ENCODE results near the gene SCTR. TPM values are rescaled to one million over a fixed set of nuclear protein-coding genes. Genes with fewer than 3 reads are reported as not detected.

The SCTR gene
- total RNA-seq, 1 donor from 2014 or later, result 0.82 TPM

DNA sequence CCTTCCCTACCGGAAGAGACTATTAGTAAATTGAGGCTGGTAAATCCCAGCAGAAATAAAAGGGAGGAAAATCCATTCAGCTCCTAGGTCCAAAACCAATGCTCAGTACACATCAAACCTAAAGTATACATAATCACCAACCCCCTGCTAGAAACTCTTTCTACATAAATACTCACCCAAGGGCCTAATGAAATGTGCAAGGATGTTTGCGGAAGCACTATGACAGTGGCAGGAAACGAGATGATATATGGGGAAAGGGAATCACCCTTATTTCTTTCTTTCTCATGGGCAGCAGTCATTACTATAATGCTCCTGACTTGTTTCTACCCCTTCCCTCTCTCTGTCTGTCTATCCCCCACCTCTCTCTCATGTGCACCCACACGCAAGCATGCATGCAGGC, 1.3 kb upstream of the SCTR start:
- no peak for FAIRE-seq

DNA sequence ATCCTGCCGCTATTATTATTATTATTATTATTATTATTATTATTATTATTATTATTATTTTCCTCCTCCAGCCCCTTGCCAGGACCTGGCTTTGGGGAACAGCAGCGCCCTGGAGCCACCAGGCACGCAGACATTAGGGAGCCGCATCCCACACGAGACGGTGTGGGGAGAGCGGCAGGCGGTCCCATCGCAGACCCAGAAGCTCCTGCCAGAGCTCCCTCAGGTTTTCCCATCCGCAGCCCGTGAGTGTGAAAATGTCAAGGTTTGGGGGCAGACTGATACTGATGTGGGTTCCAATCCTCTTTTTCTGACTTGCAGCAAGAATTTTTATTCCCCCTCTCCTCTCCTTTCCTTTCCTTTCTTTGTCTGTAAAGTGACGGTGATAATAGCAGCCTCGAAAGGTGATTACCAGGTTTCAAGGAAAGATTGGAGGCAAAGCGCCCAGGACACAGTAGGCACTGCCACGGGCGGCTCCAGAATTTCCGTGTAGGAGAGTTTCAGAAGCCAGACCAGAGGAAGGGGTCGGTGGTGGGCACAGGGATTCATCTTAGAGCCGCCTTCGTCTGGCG, 816 bp downstream of the SCTR start:
- no peak for FAIRE-seq

More for the DNA sequence above, 1.3 kb upstream of the SCTR start:
- DNase-seq (ENCODE audit: low spot score in 2 of 2), result no peak

DNA sequence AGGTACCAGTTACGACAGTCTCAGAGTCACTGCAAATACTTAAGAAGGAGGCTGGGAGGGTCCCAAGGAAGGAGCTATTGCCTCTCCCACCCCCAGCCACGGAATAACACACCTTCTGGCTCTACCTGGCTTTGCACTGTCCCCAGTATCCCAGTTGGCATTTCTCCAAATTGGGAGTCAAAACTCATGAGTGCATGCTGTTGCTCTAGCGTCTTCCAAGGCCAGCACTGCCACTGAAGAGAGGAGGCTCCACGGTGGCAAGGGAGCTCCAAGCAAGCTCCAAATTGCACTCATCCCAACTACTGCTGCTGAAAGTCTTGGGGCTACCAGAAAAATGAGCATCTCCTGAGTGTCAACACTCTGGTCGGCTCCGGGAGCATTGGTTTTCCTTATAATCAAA, 1.6 kb downstream of the SCTR start:
- no peak for FAIRE-seq

More for the DNA sequence above, 816 bp downstream of the SCTR start:
- DNase-seq (ENCODE audit: low spot score in 2 of 2), result no peak

DNA sequence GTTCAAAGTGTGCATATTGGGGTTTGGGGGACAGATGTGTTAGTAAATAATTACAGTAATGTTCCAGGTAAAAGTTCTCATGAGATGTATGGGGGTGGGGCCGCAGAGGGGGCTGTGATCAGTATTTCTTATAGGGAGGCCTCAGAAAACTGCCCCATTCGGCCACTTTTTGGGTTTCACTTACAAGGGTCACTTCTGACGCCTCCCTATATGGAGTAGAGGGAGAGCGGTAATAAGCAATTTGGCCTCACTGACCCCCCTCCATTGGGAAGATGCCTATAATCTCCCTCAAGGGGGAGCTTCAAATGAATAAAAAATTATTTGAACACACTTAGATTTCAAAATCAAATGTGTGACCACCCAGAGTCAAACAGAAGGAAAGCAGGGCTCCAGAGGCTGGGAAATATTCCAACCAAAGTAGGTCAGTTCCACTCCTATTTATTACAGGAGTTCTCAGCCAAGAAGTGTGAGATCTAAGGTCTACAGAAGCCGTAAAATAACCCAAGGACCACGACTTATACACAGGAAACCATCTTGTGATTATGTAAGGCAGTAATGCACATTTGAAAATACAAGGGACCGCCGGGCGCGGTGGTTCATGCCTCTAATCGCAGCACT, 2.7 kb downstream of the SCTR start:
- DNase-seq (ENCODE audit: low spot score in 2 of 2) (no peak), FAIRE-seq (no peak)

More for the DNA sequence above, 1.6 kb downstream of the SCTR start:
- no peak for DNase-seq (ENCODE audit: low spot score in 2 of 2)

DNA sequence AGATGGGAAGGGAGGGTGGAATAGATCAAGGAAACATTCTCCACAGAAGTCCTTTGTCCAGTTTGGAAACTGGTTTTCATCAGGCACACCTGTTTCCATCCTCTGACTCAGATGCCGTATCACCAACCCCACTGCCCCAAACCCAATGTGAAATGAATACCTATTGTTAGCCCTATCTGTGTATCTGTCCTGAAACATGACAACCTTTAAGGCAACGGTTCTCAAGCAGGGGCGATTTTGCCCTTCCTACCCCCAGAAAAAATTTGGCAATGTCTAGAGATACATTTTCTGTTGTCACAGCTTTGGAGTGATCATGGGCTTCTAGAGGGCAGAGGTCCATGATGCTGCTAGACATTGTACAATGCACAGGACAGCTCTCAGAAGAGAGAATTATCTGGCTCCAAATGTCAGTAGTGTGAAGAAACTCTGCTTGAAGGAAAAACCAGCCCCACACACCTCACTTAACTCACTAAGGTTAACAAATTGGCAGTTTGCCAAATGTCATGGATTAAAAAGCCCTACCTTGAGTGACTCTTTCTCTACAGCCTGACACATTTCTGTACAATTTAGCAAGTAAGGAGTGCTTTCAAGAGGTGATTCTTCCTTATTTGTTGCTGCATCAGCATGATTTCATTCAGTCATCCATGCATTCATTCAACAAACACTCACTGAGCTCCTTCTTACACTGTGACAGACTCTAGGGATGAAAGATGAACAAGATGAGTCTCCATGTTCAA, 3.4 kb downstream of the SCTR start:
- FAIRE-seq (no peak), DNase-seq (ENCODE audit: low spot score in 2 of 2) (no peak)

DNA sequence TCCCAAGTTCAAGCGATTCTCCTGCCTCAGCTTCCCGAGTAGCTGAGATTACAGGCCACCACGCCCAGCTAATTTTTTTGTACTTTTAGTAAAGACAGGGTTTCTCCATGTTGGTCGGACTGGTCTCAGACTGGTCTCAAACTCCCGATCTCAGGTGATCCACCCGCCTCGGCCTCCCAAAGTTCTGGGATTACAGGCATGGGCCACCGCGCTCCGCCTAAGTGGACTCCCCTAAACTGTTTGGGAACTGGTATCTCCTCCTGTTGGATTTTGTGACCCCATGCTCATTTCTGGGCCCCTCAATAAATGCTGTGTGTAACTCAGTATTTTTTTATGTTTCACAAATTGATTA, 5.2 kb downstream of the SCTR start:
- FAIRE-seq (no peak), DNase-seq (ENCODE audit: low spot score in 2 of 2) (no peak)

DNA sequence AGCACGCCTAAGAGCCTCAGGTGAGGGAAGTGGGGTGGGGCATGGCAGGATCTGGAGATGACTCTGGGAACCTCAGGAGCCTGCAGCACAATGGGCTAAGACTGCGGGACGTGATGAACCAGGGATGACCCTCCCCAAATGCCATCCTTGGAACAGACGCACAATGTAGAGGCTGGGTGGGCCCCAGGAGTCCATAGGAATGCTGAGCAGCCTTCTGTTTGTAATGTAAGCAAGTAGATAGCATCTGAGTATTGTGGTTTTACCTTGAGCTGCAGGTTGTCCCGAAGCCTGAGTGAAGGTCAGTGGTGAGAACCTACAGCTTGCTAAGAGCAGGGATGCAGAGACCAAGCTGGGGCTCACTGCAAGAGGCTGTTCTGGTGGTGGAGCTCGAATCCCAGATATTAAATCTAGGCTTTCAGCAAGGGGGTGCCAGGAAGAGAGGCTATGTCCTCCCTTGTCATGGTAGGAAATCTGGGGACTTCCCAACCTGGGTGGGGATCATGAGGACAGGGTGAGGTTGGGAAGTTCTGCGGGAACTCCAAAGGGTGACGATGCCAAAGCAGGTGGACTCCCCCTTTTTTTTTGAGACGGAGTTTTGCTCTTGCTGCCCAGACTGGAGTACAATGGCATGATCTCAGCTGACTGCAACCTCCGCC, 5.8 kb downstream of the SCTR start:
- no peak for DNase-seq (ENCODE audit: low spot score in 2 of 2)
- FAIRE-seq, result no peak

DNA sequence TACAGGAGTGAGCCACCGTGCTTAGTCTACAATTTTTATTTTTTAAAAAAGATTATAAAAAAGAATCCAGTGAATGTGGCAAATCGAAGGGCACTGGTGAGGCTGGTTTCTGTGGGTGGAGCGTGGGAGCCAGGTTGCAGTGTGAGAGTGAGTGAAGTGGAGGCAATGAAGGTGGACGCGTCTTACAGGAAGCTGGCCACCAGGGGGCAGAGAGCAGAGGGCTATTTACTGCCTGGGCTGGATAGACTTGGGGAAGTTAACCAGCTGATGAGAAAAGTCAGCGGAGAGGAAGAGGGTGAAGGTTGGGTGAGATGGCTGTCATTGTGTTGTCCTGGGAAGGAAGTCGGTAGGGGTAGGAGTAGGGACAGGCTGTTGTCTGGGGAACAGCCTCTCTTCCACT, 6.8 kb downstream of the SCTR start:
- DNase-seq (ENCODE audit: low spot score in 2 of 2), result no peak
- FAIRE-seq, result no peak

DNA sequence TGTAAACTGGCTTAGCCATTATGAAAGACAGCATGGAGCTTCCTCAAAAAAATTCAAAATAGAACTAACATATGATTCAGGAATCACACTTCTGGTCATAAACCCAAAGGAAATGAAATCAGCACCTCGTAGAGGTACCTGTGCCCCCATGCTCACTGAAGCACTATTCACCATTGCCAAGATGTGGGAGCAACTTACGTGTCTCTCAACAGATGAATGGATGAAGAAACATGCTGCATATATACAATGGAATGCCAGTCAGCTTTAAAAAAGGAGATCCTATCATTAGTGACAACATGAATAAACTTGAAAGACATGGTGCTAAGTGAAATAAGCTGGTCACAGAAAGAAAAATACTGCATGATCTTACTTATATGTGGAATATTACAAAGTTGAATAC, 8.2 kb downstream of the SCTR start:
- FAIRE-seq (no peak), DNase-seq (ENCODE audit: low spot score in 2 of 2) (no peak)

DNA sequence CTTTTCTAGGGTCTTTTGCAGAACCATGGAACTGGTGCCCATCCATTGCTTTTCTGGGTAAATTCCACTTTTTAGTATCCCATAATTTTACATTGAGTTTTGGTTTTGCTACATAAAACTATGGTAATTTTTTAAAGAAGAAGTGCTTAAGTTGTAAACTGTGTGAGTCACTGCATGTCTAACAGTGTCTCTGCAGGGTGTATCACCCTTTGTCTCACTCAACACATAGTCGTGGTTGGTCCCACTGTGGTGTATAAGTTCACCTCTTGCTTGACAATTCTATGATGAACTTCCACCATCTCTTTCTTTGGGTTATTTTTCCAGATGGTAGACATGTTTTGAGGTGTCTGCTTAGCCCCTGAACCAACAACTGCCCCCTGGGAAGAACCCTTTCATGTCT, 10.5 kb downstream of the SCTR start:
- DNase-seq (ENCODE audit: low spot score in 2 of 2) (no peak), FAIRE-seq (no peak)

DNA sequence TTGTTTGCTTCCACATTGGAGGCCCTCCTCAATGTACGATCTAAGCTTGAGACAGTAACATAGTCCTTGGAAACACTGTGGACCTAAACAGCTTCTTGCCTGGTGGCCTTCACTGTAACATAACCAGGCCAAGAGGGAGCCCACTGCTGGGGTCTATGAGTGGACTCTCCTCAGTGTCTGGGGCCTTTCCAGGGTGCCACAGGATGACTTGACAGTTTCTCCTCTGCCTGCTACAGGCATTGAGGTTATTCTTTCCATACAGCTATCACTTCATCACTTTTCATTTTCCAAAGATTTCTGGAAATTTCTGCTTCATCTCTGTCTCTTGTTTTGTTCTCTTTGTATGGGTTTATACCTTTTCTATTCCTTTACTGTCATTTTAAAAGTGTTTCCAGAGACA, 11.3 kb downstream of the SCTR start:
- DNase-seq (ENCODE audit: low spot score in 2 of 2), result no peak
- FAIRE-seq, result no peak

DNA sequence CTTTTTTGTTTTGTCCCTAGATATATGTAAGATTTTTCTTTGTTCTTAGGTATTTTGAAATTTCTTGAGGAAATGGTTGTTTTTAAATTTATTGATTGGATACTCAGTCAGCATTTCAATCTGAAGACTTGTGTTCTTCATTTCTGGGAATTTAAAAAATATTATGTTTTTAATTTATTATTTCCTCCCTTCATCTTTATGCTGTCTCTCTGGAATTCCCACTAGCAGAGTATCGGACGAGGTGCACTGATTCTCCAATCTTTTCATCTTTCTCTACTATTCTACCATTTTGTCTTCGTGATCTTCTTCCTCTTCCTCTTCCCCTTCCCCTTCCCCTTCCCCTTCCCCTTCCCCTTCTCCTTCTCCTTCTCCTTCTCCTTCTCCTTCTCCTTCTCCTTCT, 12.3 kb downstream of the SCTR start:
- DNase-seq (ENCODE audit: low spot score in 2 of 2) (no peak), FAIRE-seq (no peak)

DNA sequence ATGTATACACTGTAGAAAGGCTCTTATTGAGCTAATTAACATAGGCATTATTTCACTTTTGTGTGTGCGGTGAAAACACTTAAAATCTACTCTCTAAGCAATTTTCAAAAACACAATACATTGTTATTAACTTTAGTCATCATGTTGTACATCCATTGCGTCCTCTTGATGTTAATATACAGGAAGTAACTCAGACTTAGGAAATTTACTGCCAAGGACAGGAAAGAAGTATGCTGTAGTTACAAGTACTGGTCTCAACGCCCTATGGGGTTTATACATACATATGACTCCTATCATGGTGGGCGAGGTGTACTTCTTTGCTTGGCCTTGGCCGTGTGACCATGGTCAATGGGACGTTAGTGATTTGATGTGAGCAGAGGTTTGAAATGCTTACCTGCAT, 15.5 kb downstream of the SCTR start:
- FAIRE-seq, result no peak
- DNase-seq (ENCODE audit: low spot score in 2 of 2), result no peak

DNA sequence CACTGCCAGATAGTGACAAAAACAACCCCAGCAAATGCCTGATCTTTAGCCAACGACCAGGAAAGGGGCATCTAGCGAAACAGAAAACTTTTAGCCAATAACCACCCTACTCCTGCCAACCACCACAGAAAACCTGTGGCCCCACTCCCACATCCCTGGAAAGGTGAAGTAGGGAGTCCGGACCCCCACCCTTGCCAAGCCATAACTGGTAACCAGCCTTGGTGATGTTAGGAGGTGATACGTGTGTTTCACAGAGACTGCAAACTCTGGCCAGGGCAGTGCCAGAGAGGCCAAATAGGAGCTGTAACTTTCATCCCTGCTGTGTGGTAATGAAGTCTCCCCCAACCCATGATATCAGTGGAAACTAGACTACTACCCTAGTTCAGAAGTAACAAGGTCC, 27.6 kb downstream of the SCTR start:
- no peak for FAIRE-seq
- DNase-seq (ENCODE audit: low spot score in 2 of 2), result no peak

DNA sequence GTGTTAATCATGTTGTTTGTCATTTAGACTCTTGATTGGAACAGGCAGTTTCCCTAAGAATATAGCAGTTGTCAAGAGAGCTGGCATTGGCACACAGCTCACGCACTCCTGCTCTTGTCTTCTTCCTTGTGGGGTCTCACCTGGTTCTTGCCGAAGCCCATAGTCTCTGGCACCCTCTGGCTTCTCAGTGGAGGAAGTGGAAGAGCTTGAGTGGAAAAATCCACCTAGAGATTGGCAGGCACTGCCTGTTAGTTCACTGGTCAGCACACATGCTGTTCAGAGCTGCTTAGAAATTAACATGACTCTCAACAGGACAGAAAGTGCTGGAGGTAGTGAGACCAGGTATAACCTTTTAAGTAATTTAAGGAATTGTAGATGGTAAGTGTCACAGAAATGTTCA, 28.3 kb downstream of the SCTR start:
- DNase-seq (ENCODE audit: low spot score in 2 of 2) (no peak), FAIRE-seq (no peak)

DNA sequence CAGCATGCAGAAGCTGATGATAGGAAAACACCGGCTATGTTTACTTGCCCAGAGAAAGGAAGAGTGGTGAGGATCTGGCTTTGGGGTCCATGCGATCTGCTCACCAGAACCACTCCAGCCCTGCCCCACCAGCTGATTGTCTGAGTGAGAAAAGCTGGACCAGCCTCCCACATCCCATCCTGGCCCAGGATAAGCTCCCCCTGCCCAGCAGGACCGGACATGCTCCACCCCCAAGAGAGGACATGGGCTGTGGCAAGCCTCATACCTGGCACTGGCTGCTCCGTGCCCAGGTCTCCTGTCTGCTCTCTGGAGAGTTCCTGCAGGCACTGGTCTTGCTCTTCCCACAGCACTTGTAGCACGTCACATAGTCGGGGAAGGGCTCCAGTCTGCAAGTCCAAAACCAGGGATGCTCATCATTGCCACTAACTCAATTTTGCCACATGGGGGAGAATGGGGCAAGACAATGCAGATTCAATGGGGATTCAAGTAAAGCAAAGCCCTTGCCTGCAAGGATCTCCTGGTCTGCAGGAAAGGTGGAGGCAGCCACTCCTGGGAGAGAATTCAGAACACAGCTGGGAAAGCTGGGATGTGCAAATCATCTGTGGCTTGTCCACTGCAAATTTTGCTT, 30.0 kb downstream of the SCTR start:
- FAIRE-seq (no peak), DNase-seq (ENCODE audit: low spot score in 2 of 2) (no peak)

DNA sequence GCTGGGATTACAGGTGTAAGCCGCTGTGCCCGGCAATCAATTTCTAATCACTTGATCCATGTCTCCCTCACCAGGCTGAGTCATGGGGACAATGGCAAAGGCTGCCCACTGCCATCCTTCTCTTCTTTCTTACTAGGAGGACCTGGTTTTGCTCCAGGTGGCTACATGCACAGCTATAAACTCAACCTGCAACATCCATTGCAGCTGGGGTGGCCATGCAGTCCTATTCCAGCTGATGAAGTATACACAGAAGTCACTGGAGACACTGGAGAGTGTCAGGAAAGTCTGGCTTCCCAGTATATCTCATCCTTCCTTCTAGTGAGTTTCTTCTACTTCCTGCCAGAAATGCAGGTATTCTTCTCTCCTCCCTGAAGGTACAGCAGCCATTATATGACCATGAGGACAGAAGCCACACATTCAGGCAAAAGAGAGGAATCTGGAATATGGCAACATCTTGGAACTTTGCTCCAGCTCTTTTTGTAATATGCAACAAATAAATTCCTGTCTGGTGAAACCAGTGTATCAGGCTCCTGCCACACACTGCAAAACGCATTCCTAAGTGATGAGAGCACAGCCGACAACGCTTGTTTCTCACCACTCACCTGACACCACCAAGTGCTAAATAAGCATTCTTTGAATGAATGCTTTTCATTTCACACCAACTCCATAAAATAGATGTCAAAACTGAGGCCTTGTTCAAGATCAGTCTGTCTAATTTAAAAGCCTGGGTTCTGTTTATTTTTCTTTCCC, 32.3 kb downstream of the SCTR start:
- DNase-seq (ENCODE audit: low spot score in 2 of 2) (no peak), FAIRE-seq (no peak)

DNA sequence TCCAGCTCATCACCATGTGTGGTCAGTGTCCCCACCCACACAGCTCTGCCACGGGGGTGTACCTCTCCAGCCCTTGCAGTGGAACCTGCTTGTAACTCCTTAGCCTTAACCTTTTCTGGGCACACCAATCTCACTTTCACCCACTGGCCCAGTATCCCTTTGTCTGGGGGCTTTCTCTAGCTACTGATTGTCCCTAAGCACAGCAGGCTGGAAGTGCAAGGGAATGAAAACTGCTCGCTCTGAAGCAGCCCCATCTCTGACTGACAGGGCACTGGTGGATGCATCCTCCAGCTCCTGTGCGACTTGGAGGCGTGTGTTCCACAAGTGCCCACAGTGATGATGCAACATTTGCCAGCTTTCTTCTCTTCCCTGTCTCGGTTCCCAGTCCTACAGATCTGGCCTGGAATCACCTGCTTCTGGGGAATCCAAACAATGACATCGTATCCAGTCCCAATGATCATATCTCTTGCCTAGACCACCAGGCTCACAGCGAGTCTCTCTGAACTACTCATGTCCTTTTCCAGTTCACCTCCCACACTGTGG, 33.6 kb downstream of the SCTR start:
- FAIRE-seq, result no peak
- no peak for DNase-seq (ENCODE audit: low spot score in 2 of 2)

DNA sequence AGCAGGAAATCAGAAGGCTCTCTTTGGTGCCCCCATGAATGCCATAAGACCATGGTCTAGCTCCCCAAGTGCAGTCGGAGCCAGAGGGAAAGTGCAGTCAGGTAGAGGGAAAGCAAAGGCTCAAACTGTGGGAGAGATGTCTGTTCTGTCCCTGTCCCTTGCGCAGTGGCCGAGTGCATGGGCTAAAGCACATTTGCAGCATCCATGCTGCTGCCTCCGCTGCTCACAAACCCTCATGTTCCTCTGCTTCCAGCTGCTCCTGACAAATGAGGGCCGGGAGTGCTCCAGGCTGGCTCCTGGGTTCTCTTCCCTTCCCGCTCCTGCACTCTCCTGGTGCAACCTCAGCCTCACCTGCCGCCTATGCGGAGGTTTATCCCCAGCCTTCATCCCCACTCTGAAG, 34.2 kb downstream of the SCTR start:
- FAIRE-seq (no peak), DNase-seq (ENCODE audit: low spot score in 2 of 2) (no peak)

DNA sequence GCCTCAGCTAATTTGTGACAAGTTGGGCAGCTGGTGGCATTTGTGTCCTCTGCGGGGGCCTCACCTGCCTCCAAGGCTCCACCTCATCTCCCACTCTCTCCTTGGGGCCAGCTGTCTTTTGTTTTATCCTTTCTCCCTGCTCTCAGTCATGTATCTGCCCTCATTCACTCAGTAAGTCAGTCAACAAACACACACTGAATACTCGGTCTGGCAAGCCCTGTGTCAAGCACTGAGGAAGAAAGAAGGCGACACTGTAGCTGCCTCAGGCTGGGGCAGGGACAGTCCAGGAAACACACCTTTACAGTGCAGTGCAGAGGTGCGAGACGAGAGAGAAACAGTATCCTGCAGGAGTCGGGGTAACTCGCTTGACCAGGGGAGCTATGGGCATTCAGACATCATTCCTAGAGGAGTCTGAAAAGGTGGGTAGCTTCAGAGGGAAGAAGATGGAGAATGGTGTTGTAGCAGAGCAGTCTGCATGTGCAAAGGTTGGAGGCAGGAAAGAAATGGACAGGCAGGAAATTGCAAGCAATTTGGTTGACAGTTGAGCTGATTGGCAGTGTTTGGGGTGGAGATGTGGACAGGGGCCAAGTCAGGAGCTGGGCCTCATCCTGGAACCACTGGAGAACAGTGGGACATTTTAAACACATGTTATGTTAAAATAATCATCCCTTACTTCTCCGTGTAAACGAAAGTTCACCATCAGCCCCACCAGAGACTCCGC, 34.9 kb downstream of the SCTR start:
- no peak for FAIRE-seq
- no peak for DNase-seq (ENCODE audit: low spot score in 2 of 2)

All from frontal cortex (tissue), 4 donors.